Panc1 (cell line): ENCODE measurements around the gene LYRM4. TPM values are rescaled to one million over a fixed set of nuclear protein-coding genes. Genes with fewer than 3 reads are reported as not detected.

ENCODE experiments used
- ATAC-seq: fragments of 200-7000 bp; cut with Tn5 transposase; 2 replicates; pipeline ENCODE4 v1.9.1; 2020; ENCODE audit warnings: mild to moderate bottlenecking, moderate library complexity
- BruUV-seq: library from RNA; stranded (reverse); fragments of 400-500 nt; replicated peaks from 2 replicates; lab custom pipeline; 2021; lab: Mats Ljungman, UMichigan
- CTCF ChIA-PET: fragments of 300-600 bp; sonication (Branson Sonifier 250); formaldehyde crosslinking; loops from one replicate; lab custom pipeline; 2022; ENCODE audit warnings: antibody characterized with exemption; lab: Charles Lee
- POLR2A ChIA-PET: fragments of 300-600 bp; sonication (Branson Sonifier 250); formaldehyde crosslinking; loops from one replicate; lab custom pipeline; 2022; ENCODE audit warnings: antibody characterized with exemption; lab: Charles Lee
- DNase-seq: peaks from one replicate; pipeline ENCODE4 v3.0.0-alpha.2; 2010; ENCODE audit warnings: low read depth, low spot score
- H3K27ac ChIP-seq: 2 replicates; pipeline ENCODE4 v1.5.1; 2011; ENCODE audit warnings: mild to moderate bottlenecking, low read length, inconsistent platforms
- H3K27me3 ChIP-seq: fragments of 200-500 bp; sonication (Bioruptor generic); 2 replicates; pipeline ENCODE4 v1.6.0; 2014; ENCODE audit warnings: low read length, inconsistent platforms; ENCODE audit not compliant: control insufficient read depth, insufficient read depth
- H3K36me3 ChIP-seq: fragments of 200-500 bp; sonication (Bioruptor generic); 2 replicates; pipeline ENCODE4 v1.5.1; 2014; ENCODE audit warnings: inconsistent platforms, mild to moderate bottlenecking, low read length, moderate library complexity; ENCODE audit not compliant: control insufficient read depth, insufficient read depth
- H3K4me1 ChIP-seq: 2 replicates; pipeline ENCODE4 v1.5.1; 2011; ENCODE audit warnings: inconsistent platforms, mild to moderate bottlenecking, low read length, moderate library complexity; ENCODE audit not compliant: control insufficient read depth, insufficient read depth
- H3K4me3 ChIP-seq, 2 experiments: 2 replicates each; pipeline ENCODE4 v1.5.1; 2011 to 2012; ENCODE audit warnings: low read depth in 2 of 2, low read length in 2 of 2, mild to moderate bottlenecking in 2 of 2, inconsistent platforms in 1 of 2, moderate library complexity in 1 of 2
- H3K9me3 ChIP-seq: fragments of 200-500 bp; sonication (Bioruptor generic); 2 replicates; pipeline ENCODE4 v1.5.1; 2014; ENCODE audit warnings: low read depth, mild to moderate bottlenecking, inconsistent platforms, low read length, moderate library complexity; ENCODE audit not compliant: control insufficient read depth, insufficient read depth
- CTCF ChIP-seq: fragments of 450-650 bp; IDR thresholded peaks from 2 replicates; pipeline ENCODE4 v1.5.1; 2017; ENCODE audit warnings: mild to moderate bottlenecking
- POLR2AphosphoS5 ChIP-seq: IDR thresholded peaks from 2 replicates; pipeline ENCODE4 v1.6.1; 2012; ENCODE audit warnings: mild to moderate bottlenecking, low read depth, low read length, moderate library complexity
- SIN3A ChIP-seq: IDR thresholded peaks from 2 replicates; pipeline ENCODE4 v1.6.1; 2012; ENCODE audit warnings: low read depth, mild to moderate bottlenecking, low read length, moderate library complexity, borderline replicate concordance; ENCODE audit not compliant: insufficient read depth
- TCF7L2 ChIP-seq: IDR thresholded peaks from 2 replicates; pipeline ENCODE4 v1.6.1; 2011; ENCODE audit warnings: mild to moderate bottlenecking, low read depth, low read length, inconsistent platforms
- in situ Hi-C: cut with HindIII; loops from 2 replicates; pipeline ENCODE4 v1.10.0; 2016; ENCODE audit warnings: low sequenced_read_pairs, low pct_unique_long_range_greater_than_20kb
- intact Hi-C: fragments of 100-400 bp; cut with micrococcal nuclease; formaldehyde crosslinking; loops from one replicate; pipeline ENCODE4 v1.10.0; 2022; ENCODE audit not compliant: unreplicated experiment
- total RNA-seq: library from RNA; stranded (reverse); gene quantifications from one replicate; pipeline ENCODE4 v1.2.1, GENCODE V29; 2021; ENCODE audit not compliant: unreplicated experiment
- TF ChIP-seq, protein P1 (sequence below), 2 experiments: IDR thresholded peaks; 2 replicates each; pipeline ENCODE4 v1.6.1; 2011 to 2012; ENCODE audit warnings: low read depth in 2 of 2, control low read depth in 1 of 2, low read length in 1 of 2, mild to moderate bottlenecking in 1 of 2, moderate library complexity in 1 of 2; ENCODE audit not compliant: insufficient read depth in 1 of 2

The LYRM4 gene
- total RNA-seq, 1 experiment from 2014 or later, result 27.4 TPM

- no peaks in the 10 kb centered on the region for H3K36me3 ChIP-seq
- CTCF ChIA-PET, result no interaction called here
- DNase-seq, result no peak
- intact Hi-C loops (no loop called here), in situ Hi-C loops (no loop called here)
- TF ChIP-seq SIN3A (no peak), CTCF (no peak), TCF7L2 (no peak), POLR2AphosphoS5 (no peak)
- TF ChIP-seq, protein P1, sequence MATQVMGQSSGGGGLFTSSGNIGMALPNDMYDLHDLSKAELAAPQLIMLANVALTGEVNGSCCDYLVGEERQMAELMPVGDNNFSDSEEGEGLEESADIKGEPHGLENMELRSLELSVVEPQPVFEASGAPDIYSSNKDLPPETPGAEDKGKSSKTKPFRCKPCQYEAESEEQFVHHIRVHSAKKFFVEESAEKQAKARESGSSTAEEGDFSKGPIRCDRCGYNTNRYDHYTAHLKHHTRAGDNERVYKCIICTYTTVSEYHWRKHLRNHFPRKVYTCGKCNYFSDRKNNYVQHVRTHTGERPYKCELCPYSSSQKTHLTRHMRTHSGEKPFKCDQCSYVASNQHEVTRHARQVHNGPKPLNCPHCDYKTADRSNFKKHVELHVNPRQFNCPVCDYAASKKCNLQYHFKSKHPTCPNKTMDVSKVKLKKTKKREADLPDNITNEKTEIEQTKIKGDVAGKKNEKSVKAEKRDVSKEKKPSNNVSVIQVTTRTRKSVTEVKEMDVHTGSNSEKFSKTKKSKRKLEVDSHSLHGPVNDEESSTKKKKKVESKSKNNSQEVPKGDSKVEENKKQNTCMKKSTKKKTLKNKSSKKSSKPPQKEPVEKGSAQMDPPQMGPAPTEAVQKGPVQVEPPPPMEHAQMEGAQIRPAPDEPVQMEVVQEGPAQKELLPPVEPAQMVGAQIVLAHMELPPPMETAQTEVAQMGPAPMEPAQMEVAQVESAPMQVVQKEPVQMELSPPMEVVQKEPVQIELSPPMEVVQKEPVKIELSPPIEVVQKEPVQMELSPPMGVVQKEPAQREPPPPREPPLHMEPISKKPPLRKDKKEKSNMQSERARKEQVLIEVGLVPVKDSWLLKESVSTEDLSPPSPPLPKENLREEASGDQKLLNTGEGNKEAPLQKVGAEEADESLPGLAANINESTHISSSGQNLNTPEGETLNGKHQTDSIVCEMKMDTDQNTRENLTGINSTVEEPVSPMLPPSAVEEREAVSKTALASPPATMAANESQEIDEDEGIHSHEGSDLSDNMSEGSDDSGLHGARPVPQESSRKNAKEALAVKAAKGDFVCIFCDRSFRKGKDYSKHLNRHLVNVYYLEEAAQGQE (IDR thresholded peaks at IDR 0.05; ENCODE audit: insufficient read depth in 1 of 2, low read depth in 2 of 2, low read length in 1 of 2), result no peak
- POLR2A ChIA-PET, result no interaction called here
- no peaks in the 10 kb centered on the region for H3K4me1 ChIP-seq
- H3K9me3 ChIP-seq, result no peaks in the 10 kb centered on the region
- no peak overlapping the region for H3K4me3 ChIP-seq
- no peaks in the 10 kb centered on the region for H3K27me3 ChIP-seq
- no TSS peak for BruUV-seq
- ATAC-seq, result no peak
- H3K27ac ChIP-seq, result no peak overlapping the region
These were observed 155.6 kb downstream of the LYRM4 start for GRCh38 chr6:5105146-5105545.

- no peaks in the 10 kb centered on the region for H3K9me3 ChIP-seq
- ATAC-seq (no peak), DNase-seq (no peak)
- ChIA-PET CTCF (no interaction called here), POLR2A (no interaction called here)
- BruUV-seq, result no TSS peak
- no peak overlapping the region for H3K4me3 ChIP-seq
- H3K4me1 ChIP-seq, result no peaks in the 10 kb centered on the region
- H3K27ac ChIP-seq, result no peak overlapping the region
- no peaks in the 10 kb centered on the region for H3K27me3 ChIP-seq
- TF ChIP-seq SIN3A, result no peak
- TF ChIP-seq TCF7L2, result no peak
- TF ChIP-seq CTCF, result no peak
- TF ChIP-seq, protein P1 (IDR thresholded peaks at IDR 0.05; ENCODE audit: insufficient read depth in 1 of 2, low read depth in 2 of 2, low read length in 1 of 2), result no peak
- no peak for TF ChIP-seq POLR2AphosphoS5
- intact Hi-C loops (no loop called here), in situ Hi-C loops (no loop called here)
- no peaks in the 10 kb centered on the region for H3K36me3 ChIP-seq
These were observed 156.1 kb downstream of the LYRM4 start for GRCh38 chr6:5104667-5105066.
